H1 (cell line): ENCODE measurements around the gene SLC9A7. TPM values are rescaled to one million over a fixed set of nuclear protein-coding genes. Genes with fewer than 3 reads are reported as not detected.

ENCODE experiments used
- CTCF ChIA-PET: fragments of 300-600 bp; sonication (Branson Sonifier 250); formaldehyde crosslinking; loops from one replicate; lab custom pipeline; 2021; ENCODE audit not compliant: partially characterized antibody; lab: Charles Lee
- POLR2A ChIA-PET: fragments of 300-600 bp; sonication (Branson Sonifier 250); formaldehyde crosslinking; loops from one replicate; lab custom pipeline; 2021; ENCODE audit warnings: inconsistent platforms; ENCODE audit not compliant: partially characterized antibody; lab: Charles Lee
- DNase-seq, 2 experiments: peaks; one replicate each; pipeline versions ENCODE4 v3.0.0 to v3.0.0-alpha.2; 2010 to 2022; ENCODE audit warnings: low spot score in 2 of 2, low read depth in 1 of 2, mixed read lengths in 1 of 2
- FAIRE-seq: peaks from 2 replicates; lab custom pipeline; 2011; peaks lifted over from hg19 to GRCh38; lab: Jason Lieb, UNC
- H2AFZ ChIP-seq: 2 replicates; pipeline ENCODE4 v1.8.1; 2012; ENCODE audit warnings: low read length, inconsistent platforms
- H2AK5ac ChIP-seq: 2 replicates; pipeline ENCODE4 v1.6.1; 2013; ENCODE audit warnings: low read depth, low read length
- H2BK120ac ChIP-seq: replicated peaks from 2 replicates; pipeline ENCODE3; 2013; ENCODE audit warnings: low read depth, low read length, inconsistent platforms
- H2BK12ac ChIP-seq: 2 replicates; pipeline ENCODE4 v1.6.1; 2013; ENCODE audit warnings: low read depth, low read length
- H2BK15ac ChIP-seq: 2 replicates; pipeline ENCODE4 v1.6.1; 2013; ENCODE audit warnings: low read length
- H2BK20ac ChIP-seq: 2 replicates; pipeline ENCODE4 v1.6.1; 2013; ENCODE audit warnings: low read length
- H2BK5ac ChIP-seq: 2 replicates; pipeline ENCODE4 v1.6.1; 2013; ENCODE audit warnings: low read depth, low read length
- H3K14ac ChIP-seq: 2 replicates; pipeline ENCODE4 v1.6.1; 2013; ENCODE audit warnings: inconsistent platforms; ENCODE audit not compliant: insufficient read length
- H3K18ac ChIP-seq: 2 replicates; pipeline ENCODE4 v1.6.1; 2013; ENCODE audit warnings: low read length; ENCODE audit errors: extremely low read depth
- H3K23ac ChIP-seq: 2 replicates; pipeline ENCODE4 v1.6.1; 2013; ENCODE audit warnings: inconsistent platforms; ENCODE audit not compliant: insufficient read length
- H3K23me2 ChIP-seq: 2 replicates; pipeline ENCODE4 v1.6.1; 2013; ENCODE audit warnings: low read depth, low read length
- H3K27ac ChIP-seq: 2 replicates; pipeline ENCODE4 v1.6.1; 2011; ENCODE audit warnings: low read depth, low read length, inconsistent platforms
- H3K27me3 ChIP-seq, 4 experiments: replicated peaks in 1 of 4; 1 replicate in 1 of 4; 2 replicates in 3 of 4; pipeline versions ENCODE4 v1.6.1 to v1.8.1; 2011 to 2013; ENCODE audit warnings: low read length in 3 of 4, mild to moderate bottlenecking in 3 of 4, inconsistent platforms in 2 of 4, mixed read lengths in 2 of 4, moderate library complexity in 1 of 4; ENCODE audit not compliant: control insufficient read depth in 3 of 4, insufficient read depth in 3 of 4; ENCODE audit errors: extremely low read depth in 1 of 4
- H3K36me3 ChIP-seq, 4 experiments: 2 replicates each; pipeline versions ENCODE4 v1.6.1 to v1.8.1; 2011 to 2013; ENCODE audit warnings: mild to moderate bottlenecking in 4 of 4, low read length in 3 of 4, moderate library complexity in 2 of 4, control low read depth in 1 of 4, inconsistent platforms in 1 of 4; ENCODE audit not compliant: insufficient read depth in 4 of 4, control insufficient read depth in 2 of 4
- H3K4ac ChIP-seq: replicated peaks from 2 replicates; pipeline ENCODE3; 2013; ENCODE audit warnings: low read length, low read depth, mixed read lengths, inconsistent platforms; ENCODE audit not compliant: insufficient read length
- H3K4me1 ChIP-seq, 4 experiments: replicated peaks in 1 of 4; 1 replicate in 1 of 4; 2 replicates in 3 of 4; pipeline versions ENCODE4 v1.6.1 to v1.8.1; 2011 to 2013; ENCODE audit warnings: low read length in 3 of 4, inconsistent platforms in 2 of 4, mixed read lengths in 1 of 4; ENCODE audit not compliant: insufficient read depth in 4 of 4, control insufficient read depth in 3 of 4
- H3K4me2 ChIP-seq, 2 experiments: 2 replicates each; pipeline versions ENCODE4 v1.6.1 to v1.8.1; 2011 to 2013; ENCODE audit warnings: low read depth in 2 of 2, low read length in 2 of 2, control low read depth in 1 of 2, inconsistent platforms in 1 of 2, mild to moderate bottlenecking in 1 of 2; ENCODE audit not compliant: insufficient read depth in 1 of 2
- H3K4me3 ChIP-seq, 4 experiments: fragments of 200-600, 300-600 bp in 1 of 4; sonication (generic), shearing (Covaris generic), sonication (Bioruptor Twin) in 1 of 4; 2 replicates each; pipeline versions ENCODE4 v1.5.1 to v1.8.1; 2011 to 2016; ENCODE audit warnings: low read length in 4 of 4, low read depth in 3 of 4, control low read depth in 2 of 4, inconsistent platforms in 2 of 4, mild to moderate bottlenecking in 2 of 4, mixed read lengths in 1 of 4, moderate library complexity in 1 of 4; ENCODE audit not compliant: insufficient read depth in 2 of 4; ENCODE audit errors: extremely low read depth in 1 of 4
- H3K56ac ChIP-seq: replicated peaks from 2 replicates; pipeline ENCODE3; 2013; ENCODE audit warnings: low read depth, mild to moderate bottlenecking, mixed read lengths, low read length, inconsistent platforms; ENCODE audit not compliant: insufficient read length
- H3K79me1 ChIP-seq: 2 replicates; pipeline ENCODE4 v1.6.1; 2013; ENCODE audit warnings: low read depth, low read length, control low read depth
- H3K79me2 ChIP-seq, 2 experiments: 2 replicates each; pipeline versions ENCODE4 v1.6.1 to v1.8.1; 2012 to 2013; ENCODE audit warnings: low read length in 2 of 2, mild to moderate bottlenecking in 2 of 2, inconsistent platforms in 1 of 2; ENCODE audit not compliant: insufficient read depth in 2 of 2, control insufficient read depth in 1 of 2
- H3K9ac ChIP-seq, 4 experiments: replicated peaks in 1 of 4; 1 replicate in 1 of 4; 2 replicates in 3 of 4; pipeline versions ENCODE4 v1.6.1 to v1.8.1; 2011 to 2013; ENCODE audit warnings: low read depth in 3 of 4, low read length in 3 of 4, control low read depth in 2 of 4, mild to moderate bottlenecking in 2 of 4, moderate library complexity in 2 of 4, inconsistent platforms in 1 of 4; ENCODE audit errors: extremely low read depth in 1 of 4
- H3K9me3 ChIP-seq, 2 experiments: 2 replicates each; pipeline versions ENCODE4 v1.6.1 to v1.8.1; 2012 to 2013; ENCODE audit warnings: mild to moderate bottlenecking in 2 of 2, moderate library complexity in 2 of 2, control low read depth in 1 of 2, inconsistent platforms in 1 of 2, low read depth in 1 of 2, low read length in 1 of 2, mixed read lengths in 1 of 2; ENCODE audit not compliant: insufficient read depth in 2 of 2
- H4K20me1 ChIP-seq, 2 experiments: replicated peaks in 1 of 2; 2 replicates each; pipeline versions ENCODE3 to v1.8.1; 2011 to 2013; ENCODE audit warnings: inconsistent platforms in 2 of 2, low read length in 2 of 2, mild to moderate bottlenecking in 1 of 2; ENCODE audit not compliant: insufficient read depth in 2 of 2, control insufficient read depth in 1 of 2
- H4K5ac ChIP-seq: 2 replicates; pipeline ENCODE4 v1.6.1; 2013; ENCODE audit warnings: low read length, low read depth, mixed read lengths, inconsistent platforms; ENCODE audit not compliant: insufficient read length
- H4K8ac ChIP-seq: 2 replicates; pipeline ENCODE4 v1.8.0; 2013; ENCODE audit warnings: mild to moderate bottlenecking, moderate library complexity, low read length, inconsistent platforms; ENCODE audit not compliant: insufficient read depth; ENCODE audit errors: extremely low read depth
- H4K91ac ChIP-seq: replicated peaks from 2 replicates; pipeline ENCODE3; 2013; ENCODE audit warnings: low read length, mixed read lengths, inconsistent platforms; ENCODE audit not compliant: insufficient read length
- EP300 ChIP-seq, 2 experiments: IDR thresholded peaks; 1 replicate in 1 of 2; 2 replicates in 1 of 2; pipeline ENCODE4 v1.6.1; 2011 to 2012; ENCODE audit warnings: low read depth in 2 of 2, low read length in 2 of 2, mild to moderate bottlenecking in 2 of 2, borderline replicate concordance in 1 of 2, inconsistent platforms in 1 of 2, moderate library complexity in 1 of 2
- GTF2F1 ChIP-seq: IDR thresholded peaks from 2 replicates; pipeline ENCODE4 v1.6.1; 2012; ENCODE audit warnings: low read depth, low read length, improper control_type of control experiment, borderline replicate concordance
- HDAC6 ChIP-seq: IDR thresholded peaks from one replicate; pipeline ENCODE4 v1.7.1; 2012; ENCODE audit warnings: low read depth, mild to moderate bottlenecking, inconsistent platforms, low read length, moderate library complexity
- JUN ChIP-seq: IDR thresholded peaks from 2 replicates; pipeline ENCODE4 v1.6.1; 2011; ENCODE audit warnings: low read depth, mild to moderate bottlenecking, improper control_type of control experiment, low read length
- RBBP5 ChIP-seq: IDR thresholded peaks from 2 replicates; pipeline ENCODE4 v1.7.1; 2012; ENCODE audit warnings: low read depth, mild to moderate bottlenecking, inconsistent platforms, low read length, moderate library complexity, borderline replicate concordance
- SP2 ChIP-seq: IDR thresholded peaks from 2 replicates; pipeline ENCODE4 v1.6.1; 2012; ENCODE audit warnings: mild to moderate bottlenecking, low read length, inconsistent platforms
- SUZ12 ChIP-seq: fragments of 200-600 bp; sonication (generic); IDR thresholded peaks from 2 replicates; pipeline ENCODE4 v1.6.1; 2012; ENCODE audit warnings: mild to moderate bottlenecking, inconsistent platforms, low read length, moderate library complexity, mixed read lengths
- TBP ChIP-seq: IDR thresholded peaks from 2 replicates; pipeline ENCODE4 v1.6.1; 2011; ENCODE audit warnings: low read depth, low read length, improper control_type of control experiment
- WGBS, 2 experiments: shearing (Covaris generic) in 1 of 2; methylation state at CpG; one replicate each; pipeline versions ENCODE4 v1.1.6 to v1.1.7; 2013 to 2015; ENCODE audit warnings: low lambda C conversion rate in 2 of 2, mixed read lengths in 2 of 2, inconsistent platforms in 1 of 2, low coverage in 1 of 2, missing lambda C conversion rate in 1 of 2; ENCODE audit not compliant: insufficient replicate concordance in 2 of 2, insufficient coverage in 1 of 2, insufficient read length in 1 of 2; ENCODE audit errors: extremely low coverage in 1 of 2, missing lambda C conversion rate in 1 of 2; 5-methylcytosine and 5-hydroxymethylcytosine counted together
- polyA plus RNA-seq, 7 experiments: library from polyadenylated mRNA; depleted of rRNA in 3 of 7; stranded (reverse) in 5 of 7; unstranded in 2 of 7; fragments of >200 nt in 5 of 7; fragments of 200-250 nt in 2 of 7; gene quantifications; 1 replicate in 5 of 7; 2 replicates in 1 of 7; 4 replicates in 1 of 7; pipeline versions ENCODE4 v1.2.1 to v1.2.3, GENCODE V29; 2011 to 2013; ENCODE audit warnings: missing spikeins in 2 of 7, mixed read lengths in 2 of 7
- total RNA-seq: library from RNA; stranded (reverse); fragmentation: NEBNext Ultra II Directional; extraction: Animal tissue kit (Norgen Biotek cat#: 25700); gene quantifications from 2 replicates; pipeline ENCODE4 v1.2.1, GENCODE V29; 2021
- TF ChIP-seq, protein P1 (sequence below): IDR thresholded peaks from 2 replicates; pipeline ENCODE4 v1.6.1; 2012; ENCODE audit warnings: low read length, inconsistent platforms
- TF ChIP-seq, protein P2 (sequence below): IDR thresholded peaks from 2 replicates; pipeline ENCODE4 v1.6.1; 2011; ENCODE audit warnings: low read length, improper control_type of control experiment

Gene SLC9A7
- total and polyA plus RNA-seq, 2 of the 8 experiments (the other 6 are each of a cell fraction or from before 2014, with no cell fraction given): 6.7 to 17.2 TPM

DNA sequence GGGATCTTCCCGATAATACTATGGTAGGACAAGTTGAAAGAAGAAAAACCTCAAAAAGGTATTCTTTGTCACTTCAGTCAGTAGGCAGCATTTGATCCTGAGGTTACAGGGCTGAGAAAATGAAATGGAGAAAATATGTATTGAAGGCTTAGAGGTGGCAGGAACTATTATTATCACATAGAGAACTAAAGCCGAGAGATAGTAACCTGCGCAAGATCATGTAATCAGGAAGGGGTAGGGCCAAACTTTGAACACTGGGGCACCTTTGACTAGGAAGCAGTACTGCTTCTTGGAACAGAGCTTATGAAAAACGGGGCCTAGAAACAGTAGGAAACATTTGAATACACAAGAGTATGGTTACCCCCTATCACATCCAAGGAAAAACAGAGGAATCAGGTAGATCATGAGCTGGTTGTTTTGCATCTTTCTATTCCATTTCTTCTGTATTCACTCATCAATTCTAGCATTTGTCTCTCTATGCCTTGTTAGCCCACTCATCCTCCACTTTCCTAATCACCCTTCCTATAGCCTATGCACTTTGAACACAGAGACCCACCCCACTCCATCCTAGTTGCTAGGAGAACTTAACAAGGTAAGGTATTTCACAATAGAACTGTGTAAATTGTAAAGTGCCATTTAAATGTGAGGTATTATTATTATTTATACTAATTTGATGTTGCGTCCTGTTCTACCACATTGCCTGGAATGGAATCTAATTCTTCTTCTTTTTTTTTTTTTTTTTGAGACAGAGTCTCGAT lies 34.6 kb upstream of the SLC9A7 start:
- Histone ChIP-seq H2BK12ac (no peak overlapping the region), H2BK120ac (no peak overlapping the region), H4K5ac (no peak overlapping the region), H2AFZ (no peak overlapping the region), H3K9ac (no peak overlapping the region), H4K91ac (no peak overlapping the region), H3K9me3 (no peaks in the 10 kb centered on the region), H3K79me2 (no peaks in the 10 kb centered on the region), H3K4ac (no peak overlapping the region), H3K79me1 (no peaks in the 10 kb centered on the region), H3K4me1 (peaks cover 0 to 3% (median 0%) of the 10 kb centered on the region in 4 experiments; a peak in 1 of 7 replicates), H2AK5ac (no peak overlapping the region), H3K14ac (no peak overlapping the region), H2BK20ac (no peak overlapping the region), H3K4me3 (no peak overlapping the region), H3K23me2 (no peaks in the 10 kb centered on the region), H3K56ac (no peak overlapping the region), H3K18ac (no peak overlapping the region), H4K20me1 (no peaks in the 10 kb centered on the region), H3K4me2 (no peak overlapping the region), H2BK5ac (no peak overlapping the region), H3K23ac (no peak overlapping the region), H3K27ac (no peak overlapping the region), H3K27me3 (no peaks in the 10 kb centered on the region), H3K36me3 (no peaks in the 10 kb centered on the region), H2BK15ac (no peak overlapping the region), H4K8ac (no peak overlapping the region)
- DNase-seq: no peak
- no peak for FAIRE-seq
- WGBS, 2 experiments: 96% methylated on average over 5 of the region's 6 CpGs; no CpG with 5 or more reads in 1 of the 2 experiments
- TF ChIP-seq EP300 (IDR thresholded peaks at IDR 0.05; ENCODE audit: borderline replicate concordance in 1 of 2, low read depth in 2 of 2, low read length in 2 of 2) (no peak), GTF2F1 (no peak), SUZ12 (no peak), HDAC6 (no peak), JUN (no peak), RBBP5 (no peak), SP2 (no peak), TBP (no peak)
- TF ChIP-seq, protein P1, sequence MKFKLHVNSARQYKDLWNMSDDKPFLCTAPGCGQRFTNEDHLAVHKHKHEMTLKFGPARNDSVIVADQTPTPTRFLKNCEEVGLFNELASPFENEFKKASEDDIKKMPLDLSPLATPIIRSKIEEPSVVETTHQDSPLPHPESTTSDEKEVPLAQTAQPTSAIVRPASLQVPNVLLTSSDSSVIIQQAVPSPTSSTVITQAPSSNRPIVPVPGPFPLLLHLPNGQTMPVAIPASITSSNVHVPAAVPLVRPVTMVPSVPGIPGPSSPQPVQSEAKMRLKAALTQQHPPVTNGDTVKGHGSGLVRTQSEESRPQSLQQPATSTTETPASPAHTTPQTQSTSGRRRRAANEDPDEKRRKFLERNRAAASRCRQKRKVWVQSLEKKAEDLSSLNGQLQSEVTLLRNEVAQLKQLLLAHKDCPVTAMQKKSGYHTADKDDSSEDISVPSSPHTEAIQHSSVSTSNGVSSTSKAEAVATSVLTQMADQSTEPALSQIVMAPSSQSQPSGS: no peak
- TF ChIP-seq, protein P2, sequence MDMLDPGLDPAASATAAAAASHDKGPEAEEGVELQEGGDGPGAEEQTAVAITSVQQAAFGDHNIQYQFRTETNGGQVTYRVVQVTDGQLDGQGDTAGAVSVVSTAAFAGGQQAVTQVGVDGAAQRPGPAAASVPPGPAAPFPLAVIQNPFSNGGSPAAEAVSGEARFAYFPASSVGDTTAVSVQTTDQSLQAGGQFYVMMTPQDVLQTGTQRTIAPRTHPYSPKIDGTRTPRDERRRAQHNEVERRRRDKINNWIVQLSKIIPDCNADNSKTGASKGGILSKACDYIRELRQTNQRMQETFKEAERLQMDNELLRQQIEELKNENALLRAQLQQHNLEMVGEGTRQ: no peak
- POLR2A ChIA-PET: no interaction called here
- CTCF ChIA-PET: interaction anchor here (1.7 kb wide), 1 partner anchor 33 kb away, joined by 4 read pairs; no protein-coding TSS in a partner anchor
